ELR (cell line): ENCODE results near the gene DGCR2.
A peak's percentile ranks its signal among the peaks of the same experiment; 100 is the strongest.

ENCODE experiments used
- DNase-seq: peaks from one replicate; pipeline ENCODE4 v3.0.0-alpha.2; 2015; ENCODE audit warnings: low read depth

DGCR2 gene

DNA sequence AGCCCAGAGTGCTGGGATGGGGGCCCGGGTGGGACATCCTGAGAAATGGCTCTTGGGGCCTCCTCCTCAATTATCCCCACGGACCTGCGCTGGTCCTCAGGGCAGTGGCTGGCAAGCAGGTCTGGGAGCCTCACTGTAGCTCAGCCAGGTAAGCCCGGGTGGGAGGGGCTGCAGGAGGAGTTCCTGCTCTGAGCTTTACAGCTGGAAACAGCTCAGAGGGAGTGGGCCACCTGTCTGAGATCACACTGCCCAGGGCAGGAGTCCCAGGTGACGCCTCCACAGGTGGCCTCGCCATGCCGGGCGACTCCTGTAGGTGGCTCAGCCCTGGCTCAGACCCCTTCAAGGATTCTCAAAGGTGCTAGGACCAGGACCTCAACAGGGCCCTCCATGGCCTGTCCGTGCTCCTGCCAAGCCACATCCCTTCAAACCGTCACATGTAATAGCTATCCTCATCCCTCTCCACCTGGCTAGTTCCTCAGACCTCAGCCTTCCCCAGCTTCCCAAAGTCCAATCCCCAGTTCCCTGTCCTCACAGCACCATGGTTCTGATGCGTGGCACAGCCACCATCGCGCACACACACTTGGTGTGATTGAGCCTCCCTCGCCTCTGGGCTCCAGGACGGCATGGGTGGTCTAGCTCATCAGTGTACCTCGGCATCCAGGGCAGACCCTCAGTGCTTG, 5.3 kb upstream of the DGCR2 start:
- no peak for DNase-seq

DNA sequence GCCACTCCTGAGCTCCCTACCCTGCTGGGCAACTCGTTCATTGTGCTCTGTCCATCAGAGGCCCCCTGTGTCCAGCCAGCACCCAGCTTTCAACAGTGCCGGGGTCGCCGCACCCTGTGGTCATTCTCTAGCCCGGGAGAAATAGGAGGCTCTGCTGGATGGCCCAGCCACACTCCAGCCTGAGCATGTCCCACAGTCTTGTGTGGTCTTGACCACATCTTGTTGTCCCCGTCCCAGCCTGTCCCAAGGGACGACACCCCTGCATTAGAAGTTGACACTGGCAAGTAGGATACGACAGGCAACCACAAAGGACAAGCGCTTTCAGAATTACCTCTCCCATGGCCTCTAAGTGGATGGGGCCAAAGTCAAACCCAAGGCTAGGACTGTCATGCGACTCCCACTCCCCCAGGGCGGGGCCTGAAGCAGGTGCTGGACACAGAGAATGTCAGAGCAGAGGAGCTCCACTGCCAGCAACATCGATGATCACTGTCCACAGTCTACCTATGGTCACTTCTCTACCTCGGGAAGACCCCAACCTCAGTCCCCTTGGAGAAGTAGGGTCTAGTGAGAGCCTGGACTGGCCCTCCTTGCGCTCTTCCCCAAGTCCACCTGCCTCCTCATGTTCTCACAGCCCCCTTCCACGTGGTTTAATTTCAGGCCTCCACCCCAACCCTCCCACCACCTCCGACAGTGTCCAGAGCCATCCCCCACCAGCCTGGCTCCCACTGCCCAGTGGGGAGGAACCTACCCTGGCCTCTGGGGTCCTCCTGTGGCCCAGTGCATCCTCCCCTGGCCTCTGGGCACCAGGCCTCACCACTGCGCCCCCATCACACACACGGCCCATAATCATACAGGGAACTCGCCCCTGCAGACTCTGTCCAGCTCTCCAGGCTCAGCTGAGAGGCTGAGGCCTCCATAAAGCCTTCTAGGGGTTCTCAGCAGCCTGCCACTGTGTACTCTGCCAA, 4.4 kb upstream of the DGCR2 start:
- DNase-seq = no peak

DNA sequence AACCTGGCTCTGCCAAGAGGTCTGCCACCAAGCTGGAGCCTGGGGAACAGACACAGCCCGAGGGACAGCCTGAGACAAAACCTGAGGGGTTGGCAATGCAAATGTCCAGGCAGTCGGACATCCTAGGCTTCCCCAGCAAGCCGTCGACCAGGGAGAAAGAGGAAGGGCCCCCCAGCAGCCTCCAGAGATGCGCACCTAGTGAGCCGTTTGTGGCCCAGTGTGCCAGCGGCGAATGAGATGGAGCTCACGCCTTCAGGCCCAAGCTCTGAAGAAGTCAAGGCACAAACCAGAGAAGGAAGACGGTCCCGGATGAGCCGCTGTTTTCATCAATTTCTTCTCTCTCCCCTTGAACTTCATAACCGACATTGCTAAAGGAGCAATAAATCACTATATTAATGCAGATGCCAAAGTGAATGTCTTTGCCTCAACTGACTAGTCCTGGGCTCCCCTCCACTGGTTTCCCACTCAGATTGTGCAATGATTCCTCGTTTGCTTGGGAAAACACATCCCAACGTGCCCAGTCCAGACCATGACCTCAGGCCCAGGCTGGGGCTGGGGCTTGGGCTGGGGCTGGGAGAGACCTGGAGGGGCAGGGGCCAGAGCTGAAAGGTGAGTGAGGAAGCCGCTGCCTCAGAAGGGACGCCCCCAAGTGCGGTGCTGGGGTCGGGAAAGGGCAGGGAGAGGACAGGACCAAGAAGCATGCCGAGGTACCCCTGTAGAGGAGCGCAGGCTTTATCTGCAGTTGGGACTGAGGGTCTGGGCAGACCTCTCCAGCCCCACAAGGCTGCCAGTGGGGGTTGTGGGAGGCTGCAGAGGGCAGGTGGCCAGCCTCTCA, 3.5 kb upstream of the DGCR2 start:
- DNase-seq = no peak

DNA sequence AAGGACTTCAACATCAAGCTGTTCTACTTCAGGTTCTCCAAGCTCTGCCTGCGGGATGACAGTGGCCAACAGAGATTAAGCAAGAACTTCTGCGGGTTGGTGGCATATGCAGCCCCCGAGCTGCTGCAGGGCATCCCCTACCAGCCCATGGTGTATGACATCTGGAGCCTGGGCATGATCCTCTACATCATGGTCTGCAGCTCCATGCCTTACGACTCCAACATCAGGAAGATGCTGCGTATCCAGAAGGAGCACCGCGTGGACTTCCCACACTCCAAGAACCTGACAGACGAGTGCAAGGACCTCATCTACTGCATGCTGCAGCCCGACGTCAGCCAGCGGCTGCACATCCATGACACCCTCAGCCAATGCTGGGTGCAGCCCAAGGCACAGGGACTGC, 2.8 kb upstream of the DGCR2 start:
- no peak for DNase-seq

DNA sequence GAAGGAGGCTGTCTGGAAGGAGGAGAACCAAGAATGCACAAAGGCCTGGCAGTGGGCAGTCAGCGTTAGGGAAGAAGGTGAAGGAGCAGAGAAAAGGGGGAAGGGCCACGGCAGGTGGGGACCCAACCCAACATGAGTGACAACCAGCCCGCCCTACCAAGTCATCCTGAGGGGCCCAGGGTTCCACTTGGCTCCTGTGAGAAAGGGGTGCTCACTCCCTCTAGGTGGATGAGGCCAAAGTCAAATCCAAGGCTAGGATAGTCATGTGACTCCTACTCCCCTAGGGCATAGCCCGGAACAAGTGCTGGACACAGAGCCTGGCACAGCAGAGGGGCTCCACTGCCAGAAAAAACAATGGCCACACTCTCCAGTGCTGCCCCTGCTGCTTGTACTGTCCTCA, 2.2 kb upstream of the DGCR2 start:
- no peak for DNase-seq

DNA sequence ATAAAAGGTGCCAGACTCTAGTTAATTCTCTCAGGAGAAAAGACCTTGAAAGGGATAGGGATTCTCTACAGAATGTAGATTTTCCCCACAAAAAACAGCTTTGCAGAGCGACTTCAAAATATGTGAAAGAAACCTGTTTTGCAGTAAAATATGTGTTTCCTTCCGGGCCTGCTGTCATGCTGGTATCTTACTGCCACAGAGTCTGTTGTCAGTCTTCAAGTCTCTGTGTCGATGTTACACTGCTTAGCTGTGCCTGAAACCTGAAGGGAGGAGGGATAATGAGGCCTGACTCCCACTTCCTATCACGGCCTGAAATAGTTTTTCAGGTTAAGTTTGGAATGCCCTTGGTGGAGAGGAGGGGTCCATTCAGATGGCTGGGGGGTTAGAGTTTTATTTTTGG, 1.7 kb upstream of the DGCR2 start:
- no peak for DNase-seq

DNA sequence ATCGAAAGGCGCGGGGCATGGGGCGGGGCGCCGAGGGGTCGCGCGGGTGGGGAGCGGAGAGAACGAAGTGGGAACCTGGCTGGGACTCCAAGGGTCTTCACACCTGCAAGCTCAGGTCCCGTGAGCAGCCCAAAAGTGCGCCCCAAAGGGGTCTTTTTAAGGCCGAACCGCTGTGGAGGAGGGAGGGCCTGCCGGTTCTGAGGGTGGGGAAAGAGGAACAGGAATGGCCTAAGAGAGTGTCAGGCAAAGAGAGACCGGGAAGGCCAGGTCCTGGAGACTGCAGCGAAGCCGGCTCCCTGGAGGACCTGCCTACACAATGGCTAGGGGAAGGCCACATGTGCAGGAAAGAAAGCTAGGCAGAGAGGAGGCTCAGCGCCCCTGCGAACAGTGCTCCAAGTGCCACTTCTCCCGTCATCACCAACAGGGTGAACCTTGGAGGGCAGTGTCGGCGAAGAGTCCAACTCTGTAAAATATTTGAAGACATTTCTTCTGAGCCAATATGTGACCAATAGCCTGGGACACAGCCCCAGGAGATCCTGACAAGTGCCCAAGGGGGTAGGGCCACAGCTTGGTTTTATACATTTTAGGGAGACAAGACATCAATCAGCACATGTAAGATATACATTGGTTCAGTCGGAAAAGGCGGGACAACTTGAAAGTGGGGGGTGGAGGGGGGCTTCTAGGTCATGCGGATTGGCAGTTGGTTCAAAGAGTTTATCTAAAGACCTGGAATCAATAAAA, 710 bp upstream of the DGCR2 start:
- peak; percentile 40 for DNase-seq

DNA sequence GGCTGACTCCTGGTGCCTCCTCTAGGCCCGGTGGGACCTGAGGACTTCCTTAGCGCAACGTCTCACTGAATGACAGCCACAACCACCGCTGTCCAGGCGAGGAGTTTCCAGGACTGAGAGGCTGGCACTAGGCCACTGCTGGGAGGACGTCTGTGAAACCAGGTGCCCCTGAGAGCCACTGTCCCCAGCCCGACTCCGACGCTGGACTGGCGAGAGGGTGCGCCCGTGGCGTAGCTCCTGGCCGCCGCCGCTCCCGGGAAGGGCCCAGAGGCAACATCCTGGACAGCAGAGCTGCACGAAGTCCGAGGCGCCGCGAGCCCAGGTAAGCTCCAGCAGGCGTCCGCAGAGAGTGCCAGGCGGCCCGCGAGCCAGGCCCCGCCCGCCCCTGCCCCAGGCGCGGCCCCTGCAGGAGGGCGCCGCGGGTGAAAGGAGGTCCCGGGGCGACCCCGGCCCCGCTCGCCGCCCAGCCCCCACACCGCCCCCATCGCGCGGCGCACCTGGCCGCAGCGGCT, 525 bp downstream of the DGCR2 start:
- DNase-seq = peak; percentile 57

DNA sequence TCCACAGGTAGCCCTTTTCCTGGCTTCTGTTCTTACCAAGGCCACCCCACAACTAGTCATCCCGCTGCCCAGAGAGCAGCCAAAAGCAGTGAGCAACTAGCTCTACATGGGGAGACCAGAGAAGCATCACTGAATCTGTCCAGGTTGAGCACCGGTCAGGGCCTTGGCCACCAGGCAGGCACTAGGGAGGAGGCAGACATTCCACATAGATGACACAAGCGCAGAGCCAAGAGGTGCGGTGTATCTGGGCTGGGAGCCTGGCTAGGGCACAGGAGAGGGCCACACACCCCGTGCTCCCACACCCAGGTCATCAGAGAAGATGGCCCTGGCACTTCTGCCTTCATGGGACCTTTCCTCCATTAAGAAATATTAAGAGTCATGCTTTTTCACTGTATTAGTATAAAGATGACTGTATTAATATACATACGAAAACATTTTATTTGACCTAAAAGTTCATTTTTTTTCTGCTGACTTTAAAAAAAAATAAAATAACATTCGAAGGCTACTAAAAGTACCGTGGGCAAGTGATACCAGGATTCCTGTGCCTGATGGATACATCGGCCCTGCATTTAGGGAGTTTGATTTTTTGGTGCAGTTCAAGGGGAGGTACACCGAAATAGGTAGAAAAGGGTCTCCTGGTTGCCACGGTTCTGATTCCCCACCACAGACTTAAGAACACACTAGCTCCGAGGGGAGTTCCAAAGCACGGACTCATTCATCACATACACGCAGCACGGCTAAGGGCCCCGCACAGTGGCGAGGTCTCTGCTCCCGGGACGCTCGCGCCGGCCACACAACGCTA, 1.2 kb downstream of the DGCR2 start:
- peak; percentile 75 for DNase-seq

DNA sequence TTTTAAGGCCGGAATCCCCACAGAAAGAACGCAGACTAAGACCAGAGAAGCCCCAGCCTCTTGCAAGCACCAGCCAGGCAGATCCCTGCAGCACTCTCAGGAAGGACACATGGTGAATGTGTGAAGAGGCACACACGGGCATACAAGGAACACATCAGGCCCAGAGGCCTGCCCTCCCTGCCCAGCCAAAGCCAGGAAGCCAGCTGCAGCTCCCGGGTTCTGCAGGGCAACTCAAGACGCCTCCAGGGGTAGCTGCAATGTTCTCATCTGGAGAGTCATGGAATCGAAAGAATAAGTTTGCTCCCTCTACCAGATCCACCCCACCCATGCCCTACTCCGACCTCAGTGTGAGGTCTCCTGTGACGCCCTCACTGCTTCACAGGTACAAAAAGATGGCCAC, 2.3 kb downstream of the DGCR2 start:
- DNase-seq = no peak

DNA sequence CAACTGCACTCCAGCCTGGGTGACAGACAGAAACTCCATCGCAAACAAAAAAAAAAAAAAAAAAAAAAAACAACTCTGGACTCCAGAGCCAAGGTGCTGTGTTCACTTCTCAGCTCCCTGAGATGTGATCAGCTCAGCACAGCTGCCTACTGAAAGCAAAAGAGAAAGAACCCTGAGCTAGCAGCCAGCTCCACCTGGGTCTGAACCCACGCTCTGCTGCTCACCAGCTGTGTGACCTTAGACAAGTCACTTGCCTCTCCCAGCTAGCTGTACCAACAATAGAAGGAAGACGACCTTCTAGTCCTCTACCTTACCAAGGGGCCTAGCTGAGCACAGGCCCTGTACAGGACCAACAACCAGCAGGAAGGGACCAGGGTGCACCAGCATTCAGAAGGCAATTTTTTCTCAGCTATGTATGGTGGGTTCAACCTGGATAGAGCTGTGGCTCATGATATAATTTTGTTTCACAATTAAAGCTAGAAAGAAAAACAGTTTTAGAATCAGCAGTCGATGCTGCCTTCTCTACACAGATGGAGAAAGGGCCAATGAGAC, 3.8 kb downstream of the DGCR2 start:
- DNase-seq = no peak

DNA sequence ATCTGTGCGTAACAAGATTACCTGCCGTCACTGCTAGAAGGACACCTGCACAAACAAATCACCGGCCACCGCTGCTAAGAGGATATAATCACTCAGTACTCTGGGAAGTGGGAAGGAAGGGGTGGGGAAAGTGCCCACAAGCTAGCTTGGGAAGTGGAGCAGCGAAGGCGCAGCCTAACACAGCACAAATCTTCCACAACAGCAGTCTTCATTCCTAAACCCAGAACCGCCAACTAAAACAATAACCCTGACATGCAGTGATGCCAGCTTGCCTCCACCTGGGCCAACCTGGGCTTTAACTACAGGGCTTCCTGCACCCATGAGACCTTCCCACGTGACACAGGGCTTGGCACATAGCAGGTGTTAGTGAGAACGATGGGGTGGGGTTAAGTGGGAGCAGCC, 5.1 kb downstream of the DGCR2 start:
- no peak for DNase-seq

DNA sequence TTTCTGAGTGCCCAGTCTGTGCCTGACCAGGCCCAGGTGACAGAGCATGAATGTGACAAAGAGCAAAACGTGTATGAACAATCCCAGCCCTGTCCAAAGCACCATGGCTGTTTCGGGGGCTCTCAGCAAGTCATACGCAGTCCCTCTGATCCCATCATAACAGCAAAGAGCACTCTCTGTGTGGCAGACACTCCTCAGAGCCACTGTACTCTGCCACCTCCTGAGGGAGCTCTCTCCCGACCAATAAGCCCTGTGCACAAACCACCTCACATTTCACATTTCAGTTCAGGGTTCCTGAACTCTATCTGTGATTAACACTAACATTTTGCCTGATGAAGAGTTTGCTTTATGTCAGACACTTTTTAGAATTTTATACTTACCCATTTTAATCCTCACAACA, 6.6 kb downstream of the DGCR2 start:
- no peak for DNase-seq

DNA sequence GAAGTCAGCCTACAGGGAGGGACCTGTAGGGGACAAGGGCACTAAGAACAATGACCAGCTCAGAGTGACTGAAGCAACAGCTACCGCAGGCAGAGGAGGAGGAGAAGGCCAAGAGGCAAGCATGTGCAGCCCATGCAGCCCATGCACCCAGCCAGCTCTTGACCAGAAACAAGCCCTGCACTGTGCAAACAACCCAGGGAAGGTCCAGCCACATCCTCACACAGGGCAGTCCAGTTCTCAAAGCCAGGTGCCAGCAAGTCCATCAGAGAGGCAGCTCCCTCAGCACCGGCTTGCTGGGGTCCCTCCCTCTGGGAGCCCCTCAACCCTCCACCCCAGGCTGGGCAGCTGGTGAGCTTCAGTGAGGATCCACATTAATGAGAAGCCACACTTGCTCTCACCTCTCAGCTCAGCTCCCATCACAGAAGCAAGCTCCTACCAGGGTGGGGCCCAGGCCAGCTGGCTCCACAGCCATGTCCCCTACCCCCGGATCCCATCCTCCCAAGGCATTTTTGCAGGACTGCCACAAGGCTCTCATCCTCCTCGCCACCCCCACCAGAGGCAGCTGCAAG, 7.1 kb downstream of the DGCR2 start:
- DNase-seq = no peak

DNA sequence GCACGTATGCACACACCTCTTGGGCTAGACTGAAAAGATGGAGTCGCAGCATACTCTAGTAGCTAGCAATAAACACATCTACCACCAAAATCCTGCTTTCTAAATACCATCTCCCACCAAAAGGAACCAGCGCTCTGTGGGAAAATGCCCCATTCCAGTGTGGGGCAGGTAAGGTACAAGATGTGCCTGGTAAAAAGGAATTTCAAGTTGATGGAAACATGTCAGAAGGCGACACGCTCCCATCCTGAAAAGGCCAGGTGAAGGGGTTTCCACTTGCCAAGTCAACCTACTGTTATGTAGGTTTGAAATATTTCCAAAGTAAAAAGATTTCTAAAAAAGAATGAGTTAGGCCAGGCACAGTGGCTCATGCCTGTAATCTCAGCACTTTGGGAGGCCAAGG, 8.8 kb downstream of the DGCR2 start:
- no peak for DNase-seq

DNA sequence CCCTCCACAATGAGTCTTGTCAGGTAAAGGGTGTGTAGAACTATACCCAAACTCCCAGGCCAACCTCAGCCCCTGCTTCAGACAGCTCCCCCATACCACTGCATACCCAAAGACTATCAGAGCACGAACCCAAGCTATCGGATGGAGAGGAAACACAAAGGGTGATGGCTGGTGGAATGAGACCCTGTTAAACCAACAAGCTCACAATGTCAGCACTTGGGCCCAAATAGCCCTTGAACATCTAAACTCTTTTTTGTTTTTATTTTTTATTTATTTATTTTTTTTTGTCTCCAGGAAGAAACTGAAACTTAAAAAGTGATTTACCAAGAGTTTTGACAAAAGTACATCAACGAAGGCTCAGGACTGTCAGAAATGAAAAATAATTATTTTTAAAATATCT, 10.6 kb downstream of the DGCR2 start:
- DNase-seq = no peak

DNA sequence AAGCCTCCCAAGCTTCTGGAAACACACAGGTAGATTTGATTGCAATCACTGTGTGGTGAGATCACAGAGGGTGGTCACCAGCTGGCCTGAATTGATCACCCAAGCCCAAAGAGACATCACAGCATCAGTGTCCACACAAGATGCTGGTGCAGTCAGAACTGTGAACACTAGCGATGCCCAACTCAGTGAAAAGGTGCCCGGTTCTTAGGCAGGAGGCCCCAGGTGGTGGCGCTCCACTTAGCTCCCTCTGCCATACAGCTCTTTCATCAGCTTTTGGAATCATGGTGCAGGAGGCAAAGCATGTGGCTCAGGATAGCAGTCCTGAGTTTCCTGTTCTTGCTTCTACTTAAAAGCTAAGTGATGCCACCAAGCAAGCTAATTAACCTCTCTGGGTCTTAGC, 11.1 kb downstream of the DGCR2 start:
- no peak for DNase-seq

DNA sequence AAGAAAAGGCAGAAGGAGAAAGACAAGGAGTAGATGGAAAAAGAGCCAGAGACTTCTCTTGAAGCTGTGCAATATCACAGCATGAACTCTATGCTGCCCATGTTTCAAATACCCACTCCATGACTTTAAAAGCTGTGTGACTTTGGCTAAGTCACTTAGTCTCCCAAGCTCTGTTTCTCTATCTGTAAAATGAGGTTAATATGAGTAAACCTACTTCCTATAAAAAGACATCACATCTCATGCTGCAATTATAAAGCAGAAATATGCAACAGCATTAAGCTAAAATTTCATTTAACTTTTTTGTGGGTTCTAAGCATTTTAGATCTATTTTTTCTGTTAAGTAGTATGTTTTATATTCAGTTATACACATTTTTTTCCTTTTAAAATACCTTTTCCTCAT, 11.6 kb downstream of the DGCR2 start:
- DNase-seq = no peak

DNA sequence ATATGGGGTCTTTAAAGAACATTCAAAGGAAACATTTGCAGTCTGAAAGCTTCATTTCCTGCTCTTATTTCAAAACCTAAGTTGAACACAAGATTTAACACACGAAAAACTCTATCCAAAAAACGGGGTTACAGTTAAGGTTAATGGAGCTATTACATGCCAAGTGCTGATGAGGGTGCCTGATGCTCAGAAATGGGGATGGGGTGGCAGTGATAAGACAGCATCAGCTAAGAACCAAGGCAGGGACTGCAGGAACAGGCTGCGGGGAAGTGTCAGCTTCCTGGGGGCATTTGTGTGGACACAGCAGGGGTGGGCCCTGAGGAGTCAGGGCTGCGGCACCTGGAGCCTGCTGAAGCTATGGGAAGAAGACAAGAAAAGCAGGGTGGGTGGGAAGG, 12.2 kb downstream of the DGCR2 start:
- no peak for DNase-seq
